ENCODE measurements around the gene MORN5.

- no peak for TF ChIP-seq TAF1 (IDR thresholded peaks at IDR 0.05; ENCODE audit: borderline replicate concordance, low read depth, low read length)
- TF ChIP-seq POLR2A (IDR thresholded peaks at IDR 0.05; ENCODE audit: low read depth, low read length): no peak
Observed at GRCh38 chr9:122164286-122164685, 4.6 kb downstream of the MORN5 start.
